Glomerular endothelial cell (primary cell): ENCODE data around the gene TPST1. TPM values are rescaled to one million over a fixed set of nuclear protein-coding genes. Genes with fewer than 3 reads are reported as not detected.
"Not testable (repeated sequence)": the region's sequence is repeated elsewhere in the genome, so short reads cannot be mapped to it uniquely, and the experiment has no call there.

Experiments used
- DNase-seq: peaks from one replicate; pipeline ENCODE4 v3.0.0-alpha.2; 2011; ENCODE audit warnings: low read depth, low spot score; ENCODE audit errors: extremely low read depth
- total RNA-seq: library from RNA; depleted of rRNA; stranded (reverse); fragments of >200 nt; gene quantifications from 2 replicates; pipeline ENCODE4 v1.2.3, GENCODE V29; 2015

Gene TPST1
- total RNA-seq, 1 donor from 2014 or later = 20.7 TPM

GRCh38 chr7:66374141-66374840, 169.2 kb downstream of the TPST1 start:
- not testable (repeated sequence) for DNase-seq

GRCh38 chr7:66376264-66376945, 171.3 kb downstream of the TPST1 start:
- no peak for DNase-seq

GRCh38 chr7:66377045-66377444, 171.9 kb downstream of the TPST1 start:
- no peak for DNase-seq

GRCh38 chr7:66377714-66378113, 172.6 kb downstream of the TPST1 start:
- no peak for DNase-seq

GRCh38 chr7:66379542-66380160, 174.5 kb downstream of the TPST1 start:
- DNase-seq = no peak

GRCh38 chr7:66380272-66380888, 175.2 kb downstream of the TPST1 start:
- no peak for DNase-seq

- DNase-seq = not testable (repeated sequence)
Measured at GRCh38 chr7:66382182-66382923, 177.2 kb downstream of the TPST1 start.

GRCh38 chr7:66385191-66385905, 180.2 kb downstream of the TPST1 start:
- DNase-seq = not testable (repeated sequence)

- DNase-seq = peak; percentile 33
Measured at GRCh38 chr7:66395128-66395571, 190.0 kb downstream of the TPST1 start.

- DNase-seq = not testable (repeated sequence)
Measured at GRCh38 chr7:66396052-66396451, 190.9 kb downstream of the TPST1 start.

GRCh38 chr7:66398841-66399240, 193.7 kb downstream of the TPST1 start:
- not testable (repeated sequence) for DNase-seq

GRCh38 chr7:66399566-66399965, 194.4 kb downstream of the TPST1 start:
- no peak for DNase-seq

- DNase-seq = no peak
Measured at GRCh38 chr7:66400400-66400799, 195.3 kb downstream of the TPST1 start.

GRCh38 chr7:66401126-66401525, 196.0 kb downstream of the TPST1 start:
- not testable (repeated sequence) for DNase-seq

- DNase-seq = not testable (repeated sequence)
Measured at GRCh38 chr7:66401932-66402331, 196.8 kb downstream of the TPST1 start.

- no peak for DNase-seq
Measured at GRCh38 chr7:66403564-66403963, 198.4 kb downstream of the TPST1 start.

- no peak for DNase-seq
Measured at GRCh38 chr7:66409493-66409892, 204.4 kb downstream of the TPST1 start.
